HG03196 (cell line): ENCODE measurements around the gene HMGCS2.

Experiments used
- ATAC-seq: cut with Tn5 transposase; IDR thresholded peaks from one replicate; pipeline ENCODE4 v1.9.1; 2021; ENCODE audit not compliant: unreplicated experiment

HMGCS2 gene

GRCh38 chr1:119768778-119769177 is at the start of gene HMGCS2:
Gene HMGCS2 (minus strand): TSS chr1:119768905. CDS start chr1:119768844, 61 bp downstream.
- no peak for ATAC-seq

- ATAC-seq: no peak
Observed at GRCh38 chr1:119818181-119818580, 49.5 kb upstream of the HMGCS2 start.

- no peak for ATAC-seq
Observed at GRCh38 chr1:119816407-119816806, 47.7 kb upstream of the HMGCS2 start.

DNA sequence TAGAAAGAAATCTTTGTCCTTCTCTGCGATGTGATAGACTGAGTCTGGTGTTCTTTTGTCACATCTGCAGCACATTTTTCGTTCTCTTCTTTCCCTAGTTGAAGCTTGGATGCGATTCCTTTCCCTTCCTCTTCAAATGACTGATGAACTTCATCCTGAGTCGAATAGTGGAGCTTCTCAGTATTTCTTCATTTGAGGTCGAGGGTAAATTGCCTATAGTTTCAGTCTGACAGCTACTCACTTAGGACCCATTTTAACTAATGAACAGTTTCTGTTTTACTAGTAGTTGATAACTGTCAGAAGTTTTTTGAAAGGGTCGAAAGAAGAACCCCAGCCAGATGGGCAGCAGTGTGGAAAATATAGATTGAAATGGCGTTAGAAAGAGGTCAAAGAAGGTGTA is 47.2 kb upstream of the HMGCS2 start:
- no peak for ATAC-seq

DNA sequence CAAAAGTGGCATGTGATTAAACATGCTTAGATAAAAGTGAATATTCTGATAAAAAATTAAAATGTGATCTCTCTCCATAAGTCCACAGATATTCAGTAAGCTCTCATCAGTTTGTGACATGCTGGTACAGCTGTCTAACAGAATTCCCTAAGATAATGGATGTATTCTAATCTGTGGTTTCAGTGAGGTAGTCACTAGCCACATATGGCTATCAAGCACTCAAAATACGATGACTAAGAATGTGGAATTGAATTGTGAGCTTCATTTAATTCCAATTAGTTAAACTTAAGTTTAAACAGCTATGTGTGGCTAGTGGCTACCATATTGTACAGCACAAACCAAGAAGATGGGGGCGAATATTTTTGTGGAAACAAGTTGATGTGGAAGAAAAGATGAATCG is 46.7 kb upstream of the HMGCS2 start:
- ATAC-seq: no peak

- ATAC-seq: no peak
Observed at GRCh38 chr1:119814288-119814687, 45.6 kb upstream of the HMGCS2 start.

GRCh38 chr1:119811985-119812557 is 43.4 kb upstream of the HMGCS2 start:
- no peak for ATAC-seq

DNA sequence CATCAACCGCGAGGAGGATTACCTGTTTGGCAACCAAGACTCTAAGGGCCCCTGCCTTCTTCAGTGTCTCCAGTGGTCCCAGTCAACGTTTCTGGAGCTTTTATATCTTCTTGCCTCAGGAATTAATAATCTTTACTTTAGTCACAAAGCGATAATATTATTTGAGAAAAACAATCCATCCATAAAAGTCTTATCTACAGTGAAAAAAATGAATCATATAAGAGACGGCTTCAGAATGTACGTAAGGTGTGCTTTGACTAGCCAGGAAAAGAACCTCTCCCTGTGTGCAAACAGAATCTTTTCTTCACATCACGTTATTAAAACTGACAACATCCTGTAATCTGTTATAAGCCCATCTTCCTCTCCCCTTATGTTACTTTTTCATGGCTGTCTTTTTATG is 42.7 kb upstream of the HMGCS2 start, which contains the start of gene REG4:
Gene REG4, minus strand, starts transcription at position 74 of the 400 bp plus-strand sequence. CDS start 2,691 bp downstream, outside the sequence.
- no peak for ATAC-seq

DNA sequence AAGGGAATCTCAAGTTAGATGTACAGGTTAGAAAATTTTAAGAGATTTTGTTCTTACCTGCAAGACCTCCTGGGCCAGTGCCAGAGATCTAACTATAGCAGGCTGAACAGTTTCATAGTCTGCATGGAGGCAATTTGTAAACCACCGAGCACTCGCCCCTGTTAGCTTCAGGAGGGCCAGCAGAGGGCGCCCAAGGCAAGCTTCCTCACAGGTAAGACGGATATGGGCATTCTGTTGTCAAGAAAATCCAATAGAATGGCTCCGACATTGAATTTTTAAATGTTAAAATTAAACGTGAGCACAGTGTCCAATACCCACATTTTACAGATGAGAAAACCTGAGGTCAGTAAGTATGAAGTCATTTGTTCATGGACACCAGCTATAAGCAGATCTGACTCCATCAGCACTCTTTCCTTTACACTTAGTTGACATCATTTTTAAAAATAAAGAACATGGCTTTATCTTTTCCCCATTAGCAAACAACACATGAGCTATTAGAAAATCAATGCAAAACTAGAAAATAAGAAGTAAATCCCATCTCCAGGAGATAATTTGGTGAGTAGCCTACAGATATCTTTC is 40.4 kb upstream of the HMGCS2 start:
- peak; percentile 63 for ATAC-seq

DNA sequence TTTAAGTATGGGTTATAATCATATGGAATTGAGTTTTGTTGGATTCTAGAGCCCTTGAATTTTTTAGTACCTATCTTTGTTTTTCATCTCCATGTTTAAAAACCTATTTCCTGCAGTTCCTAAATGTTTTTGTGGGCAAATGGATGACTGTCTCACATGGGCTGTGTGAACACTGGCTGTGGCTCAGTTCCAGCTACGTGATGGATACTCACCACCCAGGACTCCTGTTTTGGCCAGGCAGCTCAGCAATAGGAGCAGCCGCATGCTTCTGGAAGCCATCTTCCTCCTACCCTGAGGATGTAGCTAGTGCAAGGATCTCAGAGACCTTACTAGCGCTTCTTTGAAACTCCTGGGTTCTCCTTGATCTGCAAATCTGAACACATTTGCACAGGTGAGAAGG is 39.8 kb upstream of the HMGCS2 start:
- ATAC-seq: no peak

DNA sequence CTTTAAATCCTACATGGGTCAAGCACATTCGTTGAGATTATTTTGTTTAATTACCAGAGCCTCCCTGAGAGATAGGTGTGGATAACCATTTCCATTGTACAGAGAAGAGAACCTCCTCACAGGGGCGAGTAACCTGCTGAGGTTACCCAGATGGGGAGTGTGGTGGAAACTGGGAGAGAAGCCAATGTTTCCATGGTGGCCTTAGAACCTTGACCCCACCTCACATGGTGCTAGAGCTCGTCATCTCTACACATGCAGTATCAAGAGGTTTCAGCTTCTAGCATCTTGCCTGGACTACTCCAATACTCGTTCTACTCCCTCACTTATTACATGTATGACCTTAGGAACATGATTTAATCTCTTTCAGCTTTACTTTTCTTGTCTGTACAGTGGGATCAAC is 37.8 kb upstream of the HMGCS2 start:
- no peak for ATAC-seq

DNA sequence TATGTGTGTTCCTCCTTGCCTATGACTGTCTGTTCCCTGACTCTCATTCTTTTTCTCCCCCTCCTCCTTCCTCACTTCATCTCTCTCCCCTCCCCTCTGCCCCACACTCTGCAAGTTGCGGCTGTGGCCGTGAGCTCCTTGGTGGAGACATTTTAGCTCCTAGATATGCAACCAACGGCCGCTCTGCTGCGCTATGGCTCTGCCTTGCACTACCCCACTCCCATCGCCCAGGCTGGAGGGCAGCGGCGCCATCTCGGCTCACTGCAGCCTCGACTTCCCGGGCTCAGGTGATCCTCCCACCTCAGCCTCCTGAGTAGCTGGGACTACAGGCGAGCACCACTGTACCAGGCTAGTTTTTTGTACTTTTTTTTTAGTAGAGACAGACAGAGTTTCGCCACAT is 37.0 kb upstream of the HMGCS2 start:
- no peak for ATAC-seq

- no peak for ATAC-seq
Observed at GRCh38 chr1:119805247-119805646, 36.5 kb upstream of the HMGCS2 start.

DNA sequence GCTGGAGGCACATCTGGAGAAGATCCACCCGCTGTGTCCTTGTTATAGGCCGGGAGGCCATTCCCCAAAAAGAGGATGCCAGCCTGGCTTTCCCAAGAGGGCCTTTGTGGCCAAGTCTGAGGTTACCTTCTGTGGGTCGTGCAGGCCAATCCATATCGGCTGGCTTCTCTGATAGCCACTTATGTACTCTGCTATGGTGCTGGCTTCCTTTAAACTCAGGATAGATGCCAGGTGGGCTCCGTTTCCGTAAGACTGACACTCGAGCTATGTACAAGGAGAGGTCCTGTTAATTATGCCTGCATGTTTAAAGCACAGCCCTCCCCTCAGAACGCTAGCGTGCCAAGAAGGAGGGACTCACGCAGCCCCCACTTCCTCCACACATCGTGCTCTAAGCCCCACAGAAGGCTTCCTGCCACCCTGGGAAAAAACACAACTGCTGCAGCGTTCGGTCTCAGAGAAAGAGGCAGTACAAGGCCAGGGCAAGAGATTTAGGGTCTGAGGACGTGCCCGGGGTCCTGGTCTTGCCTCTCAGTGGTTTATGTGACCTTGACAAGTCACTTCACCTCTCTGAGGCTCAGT is 31.0 kb upstream of the HMGCS2 start:
- ATAC-seq: no peak

GRCh38 chr1:119799003-119799402 is 30.3 kb upstream of the HMGCS2 start:
- ATAC-seq: no peak

- ATAC-seq: no peak
Observed at GRCh38 chr1:119797606-119798005, 28.9 kb upstream of the HMGCS2 start.

DNA sequence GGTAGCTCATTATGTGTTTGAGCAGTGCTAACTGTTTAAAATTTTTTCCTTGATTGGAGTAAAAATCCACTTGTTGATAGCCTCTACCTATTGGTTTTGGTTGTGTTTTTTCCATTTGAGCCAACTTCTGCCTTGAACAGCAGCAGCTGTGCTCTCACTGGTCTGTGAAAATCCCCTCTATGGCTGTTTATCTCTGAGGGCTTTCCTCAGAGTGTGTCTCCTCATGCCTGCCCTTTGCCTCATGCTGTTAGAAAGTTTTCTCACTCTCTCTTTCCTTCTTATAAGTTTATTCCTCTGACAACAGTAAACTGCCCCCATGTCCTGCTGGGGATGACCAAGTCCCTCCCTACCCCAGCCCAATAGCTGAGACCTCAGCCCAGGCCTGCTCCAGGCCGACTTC is 28.5 kb upstream of the HMGCS2 start:
- ATAC-seq: no peak

DNA sequence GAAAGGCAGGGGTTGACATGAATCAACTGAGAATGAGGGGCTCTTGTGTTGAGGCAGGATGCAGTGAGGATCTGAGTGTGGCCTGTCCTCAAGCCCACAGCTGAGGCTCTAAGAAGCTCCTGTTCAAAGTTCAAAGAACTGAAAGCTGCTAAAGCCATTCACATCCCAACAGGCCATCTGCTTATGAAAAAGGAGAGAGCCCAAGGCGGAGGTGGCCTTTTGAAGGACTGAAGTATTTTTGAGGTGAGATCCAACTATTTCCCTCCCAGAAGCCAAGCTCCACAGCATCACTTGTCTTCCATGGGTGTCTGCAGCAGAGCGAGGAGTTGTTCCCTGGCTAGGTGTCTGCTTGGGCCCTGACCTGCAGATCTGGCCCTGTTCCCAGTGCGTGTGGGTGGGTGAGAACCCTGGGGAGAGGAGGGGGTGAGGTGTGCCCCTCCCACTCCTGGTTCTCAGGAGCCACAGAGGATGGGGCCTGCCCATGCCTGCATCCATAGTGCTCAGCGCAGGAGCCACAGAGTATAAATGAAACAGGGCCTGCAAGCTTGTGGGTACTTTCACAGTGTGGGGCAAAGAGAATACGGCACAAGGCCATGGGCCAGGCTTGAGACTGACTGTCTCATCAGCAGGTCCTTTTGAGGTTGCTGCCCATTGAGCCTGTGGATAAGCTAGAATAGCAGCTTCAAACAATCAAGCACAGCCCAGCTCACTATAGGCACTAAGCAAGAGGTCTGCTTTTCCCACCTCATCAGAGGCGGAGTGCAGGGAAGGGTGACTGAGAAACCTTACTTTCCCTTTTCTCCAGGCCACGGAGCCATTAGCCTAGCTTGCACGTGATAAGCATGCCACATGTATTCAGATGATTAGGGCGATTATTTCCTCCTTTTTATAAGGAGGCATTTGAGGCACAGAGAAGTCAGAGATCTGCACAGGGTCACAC is 26.8 kb upstream of the HMGCS2 start:
- no peak for ATAC-seq

- no peak for ATAC-seq
Observed at GRCh38 chr1:119794876-119795240, 26.2 kb upstream of the HMGCS2 start.

DNA sequence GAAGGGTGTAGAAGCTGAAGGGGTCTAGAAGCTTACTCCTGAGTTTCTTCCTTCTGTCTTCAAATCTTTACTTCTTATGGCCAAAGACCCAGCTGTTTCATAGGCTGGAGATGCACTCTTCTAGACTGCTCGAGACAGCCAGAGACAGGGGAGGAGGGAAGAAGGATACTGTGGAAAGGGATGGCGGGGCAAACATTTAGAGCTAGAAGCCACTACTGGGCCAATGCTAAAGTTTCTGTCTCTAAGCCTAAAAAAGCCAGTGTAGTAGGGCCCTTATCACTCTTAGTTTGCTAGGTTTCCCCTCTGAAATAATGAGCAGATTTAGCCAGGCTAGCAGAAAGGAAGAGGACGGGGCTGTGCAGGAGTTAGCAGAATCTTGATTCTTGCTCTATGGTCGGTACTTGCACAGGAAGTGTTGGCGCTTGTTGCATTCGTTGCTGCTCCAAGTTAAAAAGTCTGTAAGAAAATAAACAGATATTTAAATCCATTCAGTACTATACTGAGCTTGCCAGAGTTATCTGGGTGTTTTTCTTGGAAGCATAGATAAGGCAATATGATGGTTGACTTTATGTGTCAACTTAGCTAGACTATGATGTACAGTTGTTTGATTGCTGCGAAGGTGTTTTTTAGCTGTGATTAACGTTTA is 25.6 kb upstream of the HMGCS2 start:
- no peak for ATAC-seq

GRCh38 chr1:119791377-119791776 is 22.7 kb upstream of the HMGCS2 start:
- ATAC-seq: no peak
